ENCODE data around the gene OR2T5.
"Not testable (repeated sequence)": the region's sequence is repeated elsewhere in the genome, so short reads cannot be mapped to it uniquely, and the experiment has no call there.

- TF ChIP-seq CTCF (IDR thresholded peaks at IDR 0.05; ENCODE audit: borderline replicate concordance, extremely low read depth, low read length, poor library complexity, severe bottlenecking); EZH2 (IDR thresholded peaks at IDR 0.05; ENCODE audit: borderline replicate concordance, low read depth, low read length, severe bottlenecking): not testable (repeated sequence)
These were observed at the start of gene OR2T5 for GRCh38 chr1:248488289-248488688.

Data from DND-41 (cell line).